Stimulated activated CD4-positive, alpha-beta T cell treated with anti-CD3 and anti-CD28 coated beads, Interleukin-15, amount 100 ng/mL, for 1 hour (primary cell): ENCODE data around the gene EFCAB8.

Source experiments
- DNase-seq, 2 donors: peaks; one replicate each; pipeline ENCODE4 v3.0.0-alpha.2; 2020; ENCODE audit warnings: low read depth in 1 of 2, low spot score in 1 of 2

The EFCAB8 gene, protein sequence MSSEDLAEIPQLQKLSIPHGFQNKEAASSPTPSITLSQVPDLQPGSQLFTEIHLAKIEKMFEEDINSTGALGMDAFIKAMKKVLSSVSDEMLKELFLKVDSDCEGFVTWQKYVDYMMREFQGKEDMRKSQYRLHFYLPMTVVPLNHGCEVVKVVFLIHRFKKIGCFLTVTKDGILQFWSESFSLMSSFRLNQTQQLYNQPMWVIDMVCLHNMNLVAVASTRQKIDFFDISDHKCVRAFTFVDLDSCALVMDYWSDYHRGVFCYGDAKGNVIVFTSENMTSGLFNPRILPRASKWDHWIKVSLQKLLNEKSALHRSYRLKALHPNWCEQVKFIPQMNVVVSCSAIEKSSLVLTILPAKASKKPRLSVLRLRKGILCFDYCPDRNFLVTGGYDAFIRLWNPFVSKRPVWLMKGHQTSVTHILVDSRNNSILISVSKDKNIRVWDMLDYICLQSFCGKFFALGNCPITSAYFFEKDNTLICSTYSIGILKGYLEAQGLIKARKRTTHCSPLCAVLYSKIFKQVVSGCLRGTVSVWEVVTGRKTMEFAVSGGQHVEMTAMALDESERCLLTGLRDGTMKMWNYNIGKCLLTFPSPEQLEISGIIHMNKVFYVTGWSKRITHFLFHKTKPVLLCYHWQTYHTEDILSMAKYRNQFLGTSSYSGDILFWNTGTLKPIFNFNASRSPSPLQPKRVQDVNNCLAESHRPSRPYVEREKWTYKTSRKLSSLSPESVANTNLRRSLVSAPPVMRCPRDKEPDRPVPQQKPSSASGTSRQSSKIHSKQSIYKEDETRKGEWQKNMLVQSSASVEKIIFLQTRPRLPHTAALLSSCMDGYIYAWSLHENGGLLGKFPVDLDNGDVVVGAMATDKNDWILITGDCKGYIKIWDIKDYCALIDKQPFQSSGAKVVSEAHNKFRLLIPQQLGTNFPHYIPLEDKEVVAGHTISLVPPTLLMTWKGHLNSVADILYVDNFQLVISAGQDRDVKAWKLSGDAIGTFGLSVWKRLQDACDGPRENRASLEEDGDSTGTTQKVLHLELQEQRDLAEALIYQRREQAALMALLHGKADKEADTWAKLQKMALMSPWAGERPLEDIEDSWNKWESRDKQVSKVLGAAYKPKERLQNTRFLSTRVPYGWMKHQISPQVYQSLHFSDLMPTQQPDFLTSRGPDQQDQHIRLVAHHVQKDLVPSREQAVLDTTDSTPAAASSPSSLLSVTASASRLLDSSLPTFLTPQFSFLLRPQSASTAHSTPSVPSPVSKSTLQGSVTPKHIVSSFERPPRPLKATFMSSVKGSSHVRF

DNA sequence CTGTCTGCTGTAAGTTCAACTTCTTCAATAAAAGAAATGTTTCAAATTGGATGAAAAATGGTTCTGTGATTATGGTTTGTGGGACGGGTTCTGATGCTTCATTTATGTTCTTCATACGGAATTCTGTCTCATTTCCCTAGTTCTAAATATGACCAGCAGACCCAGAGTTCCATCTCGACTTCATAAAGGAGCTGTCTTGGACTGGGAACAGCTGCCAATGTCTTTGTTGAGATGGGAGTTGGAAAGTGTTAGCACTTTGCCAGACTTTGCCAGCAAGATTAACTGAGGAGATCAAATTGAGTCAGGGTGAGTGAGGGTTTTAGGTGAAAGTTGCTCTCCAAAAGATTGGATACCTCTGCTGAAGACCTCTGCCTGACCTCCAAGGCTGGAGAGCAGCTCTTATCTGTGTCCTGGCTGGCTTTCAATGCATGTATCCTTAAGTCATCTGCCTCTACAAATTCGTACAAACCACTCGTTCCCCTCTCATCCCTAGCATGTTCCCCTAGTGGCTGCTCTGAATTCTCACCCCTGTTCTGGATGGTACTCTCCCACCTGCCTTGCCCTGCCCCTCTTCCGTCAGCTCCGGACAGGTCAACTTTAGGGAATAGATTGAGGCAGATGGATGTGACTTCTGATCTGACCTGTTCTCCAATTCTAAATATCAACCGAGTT lies at the start of gene EFCAB8:
Gene EFCAB8, plus strand, starts transcription at position 223 of the 672 bp plus-strand sequence. CDS start 4,870 bp downstream, outside the sequence.
- no peak for DNase-seq

DNA sequence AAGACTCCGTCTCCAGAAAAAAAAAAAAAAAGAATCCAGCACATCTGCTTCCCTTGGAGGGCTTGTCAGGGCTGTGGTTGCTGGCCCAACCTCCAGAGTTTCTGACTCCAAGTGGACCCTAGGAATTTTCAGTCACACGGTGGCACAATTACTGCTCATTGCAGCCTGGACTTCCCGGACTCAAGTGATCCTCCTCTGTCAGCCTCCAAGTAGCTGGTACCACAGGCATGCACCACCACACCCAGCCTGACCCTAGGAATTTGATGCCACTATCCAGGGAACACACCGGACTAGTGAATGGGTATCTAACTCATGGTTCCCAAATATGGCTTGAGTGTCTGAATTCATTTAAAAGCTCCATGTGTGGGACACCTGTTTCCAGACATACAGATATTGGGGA lies 48.8 kb upstream of the EFCAB8 start:
- DNase-seq = no peak

DNA sequence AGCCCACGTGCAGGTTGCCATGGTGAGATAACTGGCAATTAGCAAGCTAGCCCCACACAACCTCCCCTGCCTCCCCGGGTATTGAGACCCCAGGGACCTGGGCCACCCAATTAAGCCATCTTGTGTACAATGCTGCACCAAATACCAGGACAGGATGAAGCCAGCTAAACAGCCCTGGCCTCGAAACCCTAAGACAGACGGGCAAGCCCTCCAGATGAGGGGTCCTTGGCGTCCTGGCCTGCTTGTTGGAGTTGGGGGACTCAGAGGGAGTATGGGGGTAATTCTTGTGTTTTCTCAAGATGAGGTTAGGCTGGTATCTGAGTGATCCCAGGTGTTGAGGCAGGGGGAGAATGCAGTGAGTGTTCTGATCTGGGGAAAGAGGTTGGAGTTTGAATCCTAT lies 47.8 kb upstream of the EFCAB8 start:
- DNase-seq = no peak

DNA sequence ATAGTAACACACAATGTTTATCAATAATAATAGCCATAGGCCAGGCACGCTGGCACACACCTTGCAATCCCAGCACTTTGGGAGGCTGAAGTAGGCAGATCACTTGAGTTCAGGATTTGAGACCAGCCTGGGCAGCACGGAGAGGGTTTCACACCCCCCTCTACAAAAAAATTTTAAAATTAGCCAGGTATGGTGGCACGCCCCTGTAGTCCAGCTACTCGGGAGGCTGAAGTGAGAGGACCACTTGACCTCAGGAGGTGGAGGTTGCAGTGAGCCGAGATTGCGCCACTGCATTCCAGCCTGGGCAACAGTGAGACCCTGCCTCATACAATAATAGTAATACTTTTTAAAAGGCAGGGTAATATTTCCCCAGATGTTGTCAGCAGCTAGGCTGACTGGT lies 46.8 kb upstream of the EFCAB8 start:
- DNase-seq = no peak

DNA sequence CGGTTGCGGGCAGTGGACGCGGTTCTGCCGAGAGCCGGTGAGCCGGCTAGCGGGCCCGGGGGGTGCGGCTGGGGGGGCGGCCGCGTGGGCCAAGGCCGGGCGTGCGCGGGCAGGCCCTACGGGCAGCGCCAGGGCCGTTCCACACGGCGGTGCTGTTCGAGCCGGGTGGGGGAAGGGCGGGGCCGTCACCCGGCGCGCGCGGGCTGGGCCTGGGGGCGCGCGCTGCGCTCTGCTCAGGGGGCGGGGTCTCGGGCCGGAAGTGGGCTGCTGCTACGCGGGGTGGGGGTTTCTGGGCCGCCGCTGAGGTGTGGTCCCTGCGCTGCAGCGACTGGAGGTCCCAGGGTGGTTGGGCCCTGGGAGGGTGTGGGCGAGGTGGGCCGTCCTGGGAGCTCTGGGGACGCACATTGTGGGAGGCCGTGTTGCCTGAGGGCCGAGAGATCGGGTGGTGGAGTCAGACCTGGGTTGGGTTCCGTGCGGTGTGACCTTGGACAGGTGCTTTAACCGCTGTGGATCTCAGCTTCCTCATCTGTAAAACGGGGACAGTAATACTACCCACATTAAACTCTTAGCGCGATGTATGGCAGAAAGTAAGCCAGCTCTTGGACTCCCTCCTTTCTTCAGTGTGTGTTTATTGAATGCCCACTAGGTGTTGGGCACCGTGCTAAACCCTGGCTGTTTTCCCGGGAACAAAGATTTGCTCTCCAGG lies 38.6 kb upstream of the EFCAB8 start:
- peak; percentile 84 to 85 for DNase-seq

DNA sequence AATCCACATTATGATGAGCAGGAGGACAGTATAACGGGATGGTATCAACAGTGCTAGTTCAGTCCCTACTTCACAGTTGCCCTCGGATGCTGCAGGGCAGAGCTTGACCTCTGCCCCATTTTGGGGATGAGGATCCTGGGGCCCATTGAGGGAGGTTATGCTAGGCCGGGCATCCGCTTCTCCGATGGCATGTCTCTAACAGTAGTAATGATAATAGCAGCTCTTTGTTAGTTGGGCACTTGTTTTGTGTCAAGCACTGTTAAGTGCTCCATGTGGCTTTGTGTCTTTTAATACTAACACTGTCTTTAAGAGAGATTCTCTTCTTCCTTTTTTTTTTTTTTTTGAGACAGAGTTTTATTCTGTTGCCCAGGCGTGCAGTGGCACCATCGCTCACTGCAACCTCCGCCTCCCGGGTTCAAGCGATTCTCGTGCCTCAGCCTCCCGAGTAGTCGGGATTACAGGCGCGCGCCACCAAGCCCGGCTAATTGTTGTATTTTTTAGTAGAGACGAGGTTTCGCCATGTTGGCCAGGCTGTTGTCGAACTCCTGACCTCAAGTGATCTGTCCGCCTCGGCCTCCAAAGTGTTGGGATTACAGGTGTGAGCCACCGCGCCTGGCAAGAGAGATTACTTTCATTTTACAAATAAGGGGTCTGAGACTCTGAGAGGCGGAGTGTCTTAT lies 37.9 kb upstream of the EFCAB8 start:
- DNase-seq = no peak

DNA sequence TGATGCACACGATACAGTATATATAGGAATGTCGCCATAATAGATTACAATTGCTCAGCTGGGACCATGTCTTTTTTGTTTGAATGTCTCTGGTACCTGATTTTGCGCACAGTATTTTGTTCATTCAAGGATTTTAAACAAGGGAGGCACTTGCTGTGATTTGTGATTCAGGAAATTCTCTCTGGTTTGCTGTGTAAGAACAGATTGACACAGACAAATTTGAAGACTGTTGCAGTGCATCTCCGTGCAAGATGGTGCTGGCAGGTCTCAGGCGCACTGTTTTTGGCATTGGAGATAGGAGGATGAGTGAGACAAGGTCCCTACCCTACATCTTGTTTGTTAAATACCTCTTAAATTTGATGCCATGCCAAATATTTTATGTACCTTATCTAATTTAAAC lies 36.5 kb upstream of the EFCAB8 start:
- DNase-seq = no peak

DNA sequence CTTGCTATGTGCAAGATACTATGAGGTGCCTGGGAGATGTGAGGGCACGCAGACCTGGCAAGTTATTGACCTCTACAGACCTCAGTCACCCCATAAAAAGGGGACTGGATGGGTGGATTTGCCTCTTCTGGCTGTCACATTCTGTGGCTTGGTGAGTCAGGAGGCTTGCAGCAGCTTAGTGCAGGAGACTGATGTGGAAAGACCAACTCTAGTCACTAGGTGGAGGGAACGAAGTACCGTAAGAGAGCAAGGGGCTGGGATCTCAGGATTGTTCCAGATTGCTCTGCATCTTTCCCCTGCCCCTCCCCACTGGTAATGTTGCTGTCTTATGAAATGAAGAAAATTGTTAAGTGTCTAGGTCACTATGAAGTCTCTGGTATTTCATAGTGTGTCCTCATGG lies 35.6 kb upstream of the EFCAB8 start:
- DNase-seq = no peak

DNA sequence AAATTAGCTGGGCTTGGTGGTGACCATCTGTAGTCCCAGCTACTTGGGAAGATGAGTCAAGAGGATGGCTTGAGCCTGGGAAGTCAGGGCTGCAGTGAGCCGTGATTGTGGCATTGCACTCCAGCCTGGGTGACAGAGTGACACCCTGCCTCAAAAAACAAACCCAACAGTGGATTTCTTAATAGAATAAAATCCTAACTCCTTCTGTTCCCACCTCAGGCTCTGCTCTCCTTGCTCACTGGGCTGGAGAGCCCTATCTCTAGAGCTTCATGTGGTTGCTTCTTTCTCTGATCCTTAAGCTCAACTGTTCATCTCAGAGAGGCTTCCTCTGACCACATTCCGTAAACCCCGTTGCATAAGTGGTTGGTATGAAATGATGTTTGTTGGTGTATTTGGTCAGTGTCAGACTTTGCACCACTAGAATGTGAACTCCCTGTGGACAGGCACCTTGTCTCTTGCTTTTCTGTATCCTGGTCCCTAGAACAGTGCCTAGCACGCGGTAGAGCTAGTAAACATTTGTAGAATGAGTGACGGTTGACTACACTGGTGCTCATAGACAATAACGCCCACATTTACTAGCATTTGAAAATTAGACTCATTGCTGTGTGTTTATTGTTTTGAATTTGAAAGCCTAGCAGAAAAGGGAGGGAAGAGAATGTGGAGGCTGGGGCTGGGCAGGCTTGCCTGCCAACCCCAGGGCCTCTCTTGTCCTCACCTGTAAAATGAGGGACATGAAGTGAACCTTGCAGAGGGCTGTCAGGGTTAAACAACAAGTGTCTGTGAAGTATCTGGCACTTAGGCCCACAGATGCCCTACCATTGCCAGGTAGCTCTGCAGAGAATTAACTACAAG lies 34.8 kb upstream of the EFCAB8 start:
- no peak for DNase-seq

DNA sequence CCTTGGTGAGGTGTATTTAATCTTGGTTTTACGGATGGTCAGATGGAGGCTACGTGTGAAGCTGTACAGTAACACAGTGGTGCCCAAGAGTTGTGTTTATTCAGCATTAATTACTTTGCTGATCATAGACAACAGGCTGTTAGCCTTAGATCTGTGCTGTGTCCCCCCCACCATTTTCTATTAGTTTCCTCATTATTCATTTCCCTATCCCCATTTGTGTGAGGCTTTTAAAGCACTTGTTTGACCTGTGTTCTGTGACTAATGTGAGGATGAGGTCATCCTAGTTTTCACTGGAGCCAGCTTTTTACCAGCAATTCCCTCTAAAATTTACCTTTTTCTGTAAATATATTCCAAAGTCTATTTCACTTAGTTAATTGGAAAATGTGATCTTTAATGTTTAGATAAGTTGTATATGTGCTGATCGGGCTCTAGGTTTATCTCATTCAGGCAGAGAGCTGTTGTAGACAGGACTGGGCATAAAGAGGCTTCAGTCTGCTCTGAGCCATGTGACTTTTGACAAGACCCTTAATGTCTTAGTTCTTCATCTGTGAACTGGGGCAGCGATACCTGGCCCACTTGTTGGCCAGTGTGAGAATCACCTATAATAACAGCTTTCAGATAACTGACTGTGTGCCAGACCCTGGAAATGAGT lies 30.6 kb upstream of the EFCAB8 start:
- DNase-seq = no peak

DNA sequence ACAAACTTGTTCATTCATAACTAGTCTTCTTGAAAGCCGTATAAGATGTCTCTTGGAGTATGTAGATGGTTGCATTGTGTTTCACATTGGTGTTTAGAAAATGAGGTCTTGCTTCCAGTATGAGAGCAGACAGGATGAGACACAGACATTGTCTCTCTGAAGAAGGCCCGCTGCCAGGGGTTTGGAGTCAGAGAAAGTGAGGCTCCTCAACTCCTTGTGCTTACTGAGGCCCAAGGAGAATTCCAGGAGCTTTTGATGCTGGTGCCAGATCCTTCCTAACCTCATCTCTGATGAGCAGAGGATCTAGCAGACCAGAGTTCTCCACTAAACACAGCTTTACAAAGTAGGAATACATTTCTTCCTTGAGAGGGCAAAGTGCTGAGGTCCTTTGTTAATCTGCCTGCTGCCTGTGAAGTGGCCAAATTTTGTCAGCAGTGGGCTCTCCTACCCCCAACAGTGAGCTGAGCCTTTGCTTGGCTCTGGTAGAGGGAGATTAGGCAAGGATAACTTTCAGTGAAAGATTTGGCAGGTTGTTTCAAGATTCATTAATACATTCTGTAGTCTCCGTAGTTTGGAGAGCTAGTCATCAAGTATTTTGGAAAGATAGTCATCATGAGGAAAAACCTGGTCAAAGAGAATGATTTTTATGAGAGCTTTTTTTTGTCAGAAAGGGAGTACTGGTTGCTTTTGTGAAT lies 29.3 kb upstream of the EFCAB8 start:
- no peak for DNase-seq

DNA sequence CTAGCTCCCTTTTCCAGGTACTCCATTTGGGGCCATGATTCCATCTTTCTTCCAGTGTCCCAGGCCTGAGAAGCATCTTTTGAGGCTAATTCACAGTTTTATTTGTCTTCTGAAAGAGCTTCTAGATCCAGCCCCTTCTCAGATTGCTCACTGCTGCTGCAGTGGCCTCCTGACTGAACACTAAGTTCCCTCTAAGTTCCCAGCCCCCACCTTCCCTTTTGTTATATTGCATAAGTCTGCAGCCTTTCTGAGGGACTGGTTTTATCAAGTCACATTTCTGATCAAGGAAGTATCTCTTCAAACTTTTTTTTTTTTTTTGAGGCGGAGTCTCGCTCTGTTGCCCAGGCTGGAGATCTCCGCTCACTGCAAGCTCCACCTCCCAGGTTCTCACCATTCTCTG lies 28.3 kb upstream of the EFCAB8 start:
- DNase-seq = no peak

DNA sequence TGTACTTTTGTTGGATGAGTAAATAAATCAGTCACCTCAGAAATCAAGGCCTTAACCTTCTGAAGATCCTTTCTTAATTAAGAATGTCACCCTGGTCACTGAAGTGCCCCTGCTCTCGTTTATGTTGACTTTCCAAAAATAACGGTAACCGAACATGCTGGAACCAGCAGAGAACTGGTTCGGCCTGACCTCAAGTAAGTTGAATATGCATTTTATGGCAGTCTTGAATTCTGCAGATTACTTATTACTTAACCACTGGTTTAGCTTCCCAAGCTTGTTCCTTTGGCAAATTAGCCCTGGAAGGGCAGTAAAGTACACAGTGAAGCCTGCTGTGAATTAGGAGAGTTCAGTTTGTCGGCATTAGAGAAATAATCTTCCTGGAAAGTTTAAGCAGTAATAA lies 26.7 kb upstream of the EFCAB8 start:
- DNase-seq = no peak

DNA sequence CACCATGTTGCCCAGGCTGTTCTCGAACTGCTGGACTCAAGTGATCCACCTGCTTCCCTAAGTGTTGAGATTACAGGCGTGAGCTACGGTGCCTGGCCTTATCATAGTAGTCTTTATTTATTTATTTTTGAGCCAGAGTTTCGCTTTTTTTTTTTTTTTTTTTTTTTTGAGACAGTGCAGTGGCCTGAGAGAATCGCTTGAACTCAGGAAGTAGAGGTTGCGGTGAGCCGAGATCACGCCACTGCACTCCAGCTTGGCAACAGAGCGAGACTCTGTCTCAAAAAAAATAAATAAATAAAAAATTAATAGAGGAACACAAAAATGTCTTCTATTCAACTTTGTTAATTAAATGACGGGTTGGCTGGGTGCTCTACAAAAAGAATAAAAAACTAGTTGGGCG lies 26.1 kb upstream of the EFCAB8 start:
- no peak for DNase-seq

DNA sequence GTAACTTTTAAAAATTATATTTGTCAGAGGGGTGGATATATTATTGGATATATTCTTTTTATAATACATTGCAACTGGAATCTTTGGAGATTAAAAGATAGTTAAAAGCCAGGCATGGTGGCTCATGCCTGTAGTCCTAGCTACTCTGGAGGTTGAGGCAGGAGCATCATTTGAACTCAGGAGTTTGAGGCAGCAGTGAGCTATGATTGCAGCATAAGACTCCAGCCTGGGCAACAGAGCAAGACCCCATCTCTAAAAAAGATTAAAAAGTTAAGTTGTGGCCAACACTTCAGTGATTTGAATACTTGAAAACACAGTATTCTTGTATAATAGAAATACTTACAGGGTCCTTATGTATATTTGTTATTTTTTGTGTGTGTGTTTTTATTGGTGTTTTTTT lies 23.8 kb upstream of the EFCAB8 start:
- no peak for DNase-seq

DNA sequence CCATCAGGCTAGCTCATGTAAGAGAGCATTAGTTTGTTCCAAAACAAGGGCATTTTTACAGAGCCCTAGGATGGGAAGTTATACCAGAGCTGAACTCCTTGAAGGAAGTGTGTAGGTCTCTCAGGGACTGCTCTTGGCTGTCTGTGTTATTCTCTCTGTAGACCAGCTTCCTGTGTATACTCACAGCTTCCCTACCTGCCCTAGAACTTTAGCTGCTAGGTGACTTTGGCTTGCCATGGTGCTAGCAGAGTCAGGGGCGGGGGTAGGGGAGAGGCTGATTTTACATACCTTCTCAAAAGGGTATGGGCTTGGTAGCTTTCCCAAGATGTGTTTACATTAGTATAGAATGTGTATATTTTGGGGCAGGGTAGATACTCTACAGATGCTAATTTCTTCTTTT lies 21.6 kb upstream of the EFCAB8 start:
- DNase-seq = no peak

DNA sequence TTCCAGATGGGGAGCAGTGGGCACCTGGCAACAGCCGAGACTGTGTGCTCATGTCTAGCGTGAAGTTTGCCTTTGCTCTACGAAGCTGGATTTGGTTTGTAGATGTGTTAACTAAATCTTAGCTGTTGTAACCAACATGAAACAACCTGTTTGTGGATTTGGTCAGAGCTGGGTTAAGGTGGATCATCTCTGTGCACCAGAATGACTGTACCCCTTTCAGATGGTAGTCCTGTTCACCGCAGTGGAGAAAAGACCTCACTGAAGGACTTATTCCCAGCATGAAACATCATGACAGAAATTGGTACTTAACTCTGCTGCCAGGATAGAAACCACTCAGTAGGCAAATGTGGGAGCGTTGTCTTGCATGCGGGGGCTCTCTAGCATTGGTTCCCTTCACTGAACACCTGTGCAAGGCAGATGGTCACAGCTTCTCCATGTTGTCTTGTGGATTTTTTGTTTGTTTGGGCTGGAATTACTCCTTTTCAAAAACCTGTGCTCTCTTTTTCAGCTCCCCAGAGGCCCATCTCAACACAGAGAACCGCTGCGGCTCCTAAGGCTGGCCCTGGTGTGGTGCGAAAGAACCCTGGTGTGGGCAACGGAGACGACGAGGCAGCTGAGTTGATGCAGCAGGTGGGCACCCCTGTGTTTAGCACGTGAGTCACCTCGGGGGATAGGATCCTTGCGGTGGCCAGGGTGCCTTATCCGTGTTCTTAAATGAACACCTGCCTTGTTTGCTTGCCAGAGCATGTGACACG lies 19.3 kb upstream of the EFCAB8 start:
- DNase-seq = no peak
